Mammary epithelial cell (primary cell): ENCODE measurements around the gene NAA80.
"Not testable (repeated sequence)": the region's sequence is repeated elsewhere in the genome, so short reads cannot be mapped to it uniquely, and the experiment has no call there.

ENCODE experiments used
- CTCF ChIP-seq, 2 donors: IDR thresholded peaks in 1 of 2; conservative IDR thresholded peaks in 1 of 2; 2 replicates each; pipeline ENCODE4 v1.5.1; 2011 to 2012; ENCODE audit warnings: inconsistent platforms in 2 of 2, low read length in 2 of 2, mild to moderate bottlenecking in 2 of 2, control low read depth in 1 of 2, low read depth in 1 of 2; ENCODE audit not compliant: insufficient read depth in 1 of 2; ENCODE audit errors: extremely low read depth in 1 of 2
- EZH2 ChIP-seq: IDR thresholded peaks from 2 replicates; pipeline ENCODE4 v1.6.1; 2012; ENCODE audit warnings: low read length, inconsistent platforms, borderline replicate concordance

GRCh38 chr3:50262200-50262599, 37.0 kb downstream of the NAA80 start:
- not testable (repeated sequence) for TF ChIP-seq CTCF (conservative IDR thresholded peaks at IDR 0.05 in 1 of 2, IDR thresholded peaks at IDR 0.05 in 1 of 2; ENCODE audit: extremely low read depth in 1 of 2, insufficient read depth in 1 of 2, low read depth in 1 of 2, low read length in 2 of 2); EZH2
